IMR-90 (cell line): ENCODE results near the gene PTCH1.

ENCODE experiments used
- MAZ ChIP-seq: IDR thresholded peaks from 2 replicates; pipeline ENCODE4 v1.6.1; 2012; ENCODE audit warnings: low read depth, mild to moderate bottlenecking, low read length, improper control_type of control experiment, moderate library complexity, borderline replicate concordance
- POLR2A ChIP-seq: IDR thresholded peaks from 2 replicates; pipeline ENCODE4 v1.6.1; 2012; ENCODE audit warnings: mild to moderate bottlenecking, low read depth, low read length
- TF ChIP-seq, protein P1 (sequence below): conservative IDR thresholded peaks from 2 replicates; pipeline ENCODE4 v1.5.1; 2012; ENCODE audit warnings: mild to moderate bottlenecking, low read depth, low read length, improper control_type of control experiment

GRCh38 chr9:95499847-95500246 is 16.9 kb downstream of the PTCH1 start:
- TF ChIP-seq MAZ, result no peak
- TF ChIP-seq POLR2A, result no peak
- TF ChIP-seq, protein P1, sequence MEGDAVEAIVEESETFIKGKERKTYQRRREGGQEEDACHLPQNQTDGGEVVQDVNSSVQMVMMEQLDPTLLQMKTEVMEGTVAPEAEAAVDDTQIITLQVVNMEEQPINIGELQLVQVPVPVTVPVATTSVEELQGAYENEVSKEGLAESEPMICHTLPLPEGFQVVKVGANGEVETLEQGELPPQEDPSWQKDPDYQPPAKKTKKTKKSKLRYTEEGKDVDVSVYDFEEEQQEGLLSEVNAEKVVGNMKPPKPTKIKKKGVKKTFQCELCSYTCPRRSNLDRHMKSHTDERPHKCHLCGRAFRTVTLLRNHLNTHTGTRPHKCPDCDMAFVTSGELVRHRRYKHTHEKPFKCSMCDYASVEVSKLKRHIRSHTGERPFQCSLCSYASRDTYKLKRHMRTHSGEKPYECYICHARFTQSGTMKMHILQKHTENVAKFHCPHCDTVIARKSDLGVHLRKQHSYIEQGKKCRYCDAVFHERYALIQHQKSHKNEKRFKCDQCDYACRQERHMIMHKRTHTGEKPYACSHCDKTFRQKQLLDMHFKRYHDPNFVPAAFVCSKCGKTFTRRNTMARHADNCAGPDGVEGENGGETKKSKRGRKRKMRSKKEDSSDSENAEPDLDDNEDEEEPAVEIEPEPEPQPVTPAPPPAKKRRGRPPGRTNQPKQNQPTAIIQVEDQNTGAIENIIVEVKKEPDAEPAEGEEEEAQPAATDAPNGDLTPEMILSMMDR, result no peak
